ENCODE results near the gene NOM1. TPM values are rescaled to one million over a fixed set of nuclear protein-coding genes. Genes with fewer than 3 reads are reported as not detected.

NOM1 gene
- total RNA-seq, 3 donors from 2014 or later (not counting 1 experiment from before 2014, with no cell fraction given): 22.5 to 35.6 (median 34.7) TPM

DNA sequence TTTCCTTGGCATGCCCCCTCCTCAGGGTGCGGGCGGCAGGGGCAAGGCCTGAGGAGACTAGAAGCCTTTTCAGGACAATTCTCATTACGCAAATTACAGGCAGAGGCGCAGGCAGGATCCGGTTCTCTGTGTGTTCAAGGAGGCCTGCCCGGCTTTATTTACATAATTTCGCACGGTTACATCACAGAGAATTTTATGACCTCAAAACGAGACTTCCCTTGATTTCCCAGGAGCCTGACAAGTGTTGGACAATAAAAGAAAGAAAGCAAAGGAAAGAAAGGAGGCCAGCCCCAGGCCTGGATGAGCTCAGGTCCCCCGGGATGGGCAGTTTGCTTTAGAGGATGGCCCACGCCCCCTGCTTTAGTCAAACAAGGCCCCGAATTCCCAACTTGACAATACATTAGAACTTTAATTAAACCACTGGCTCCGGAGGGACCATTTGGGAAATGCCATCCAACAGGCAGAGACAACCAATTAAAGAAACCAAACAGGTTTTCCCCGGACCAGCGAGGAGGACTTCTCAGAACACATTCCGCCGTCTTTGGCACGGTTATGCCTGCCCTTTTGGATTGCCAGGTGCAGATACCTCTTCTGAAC is 58.1 kb downstream of the NOM1 start:
- intact Hi-C loops (cut with micrococcal nuclease): no loop called here
- no peaks in the 10 kb centered on the region for H3K9me3 Mint-ChIP-seq
- DNase-seq (no peak), ATAC-seq (no peak)
- Histone ChIP-seq H3K4me3 (ENCODE audit: low read length) (no peak overlapping the region), H3K27me3 (ENCODE audit: control insufficient read depth, insufficient read depth, low read length) (peaks cover 54% of the 10 kb centered on the region), H3K36me3 (ENCODE audit: control insufficient read depth, insufficient read depth, low read length) (no peaks in the 10 kb centered on the region), H3K4me1 (ENCODE audit: control insufficient read depth, insufficient read depth, low read length) (peaks cover 13% of the 10 kb centered on the region), H3K27ac (ENCODE audit: low read length) (no peak overlapping the region), H3K9me3 (ENCODE audit: control insufficient read depth, insufficient read depth, low read length) (no peaks in the 10 kb centered on the region)
- no peak overlapping the region for H3K4me3 Mint-ChIP-seq
- peaks cover 4 to 5% of the 10 kb centered on the region in 2 donors for H3K4me1 Mint-ChIP-seq
- peaks cover 46 to 53% of the 10 kb centered on the region in 2 donors for H3K27me3 Mint-ChIP-seq (ENCODE audit: low read depth in 2 of 2)
- no peak overlapping the region for H3K27ac Mint-ChIP-seq
- 14% methylated on average over 18 of the region's 18 CpGs for WGBS (ENCODE audit: insufficient coverage)
- TF ChIP-seq, protein P1, sequence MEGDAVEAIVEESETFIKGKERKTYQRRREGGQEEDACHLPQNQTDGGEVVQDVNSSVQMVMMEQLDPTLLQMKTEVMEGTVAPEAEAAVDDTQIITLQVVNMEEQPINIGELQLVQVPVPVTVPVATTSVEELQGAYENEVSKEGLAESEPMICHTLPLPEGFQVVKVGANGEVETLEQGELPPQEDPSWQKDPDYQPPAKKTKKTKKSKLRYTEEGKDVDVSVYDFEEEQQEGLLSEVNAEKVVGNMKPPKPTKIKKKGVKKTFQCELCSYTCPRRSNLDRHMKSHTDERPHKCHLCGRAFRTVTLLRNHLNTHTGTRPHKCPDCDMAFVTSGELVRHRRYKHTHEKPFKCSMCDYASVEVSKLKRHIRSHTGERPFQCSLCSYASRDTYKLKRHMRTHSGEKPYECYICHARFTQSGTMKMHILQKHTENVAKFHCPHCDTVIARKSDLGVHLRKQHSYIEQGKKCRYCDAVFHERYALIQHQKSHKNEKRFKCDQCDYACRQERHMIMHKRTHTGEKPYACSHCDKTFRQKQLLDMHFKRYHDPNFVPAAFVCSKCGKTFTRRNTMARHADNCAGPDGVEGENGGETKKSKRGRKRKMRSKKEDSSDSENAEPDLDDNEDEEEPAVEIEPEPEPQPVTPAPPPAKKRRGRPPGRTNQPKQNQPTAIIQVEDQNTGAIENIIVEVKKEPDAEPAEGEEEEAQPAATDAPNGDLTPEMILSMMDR (IDR thresholded peaks at IDR 0.05): no peak
- H3K36me3 Mint-ChIP-seq: no peaks in the 10 kb centered on the region

DNA sequence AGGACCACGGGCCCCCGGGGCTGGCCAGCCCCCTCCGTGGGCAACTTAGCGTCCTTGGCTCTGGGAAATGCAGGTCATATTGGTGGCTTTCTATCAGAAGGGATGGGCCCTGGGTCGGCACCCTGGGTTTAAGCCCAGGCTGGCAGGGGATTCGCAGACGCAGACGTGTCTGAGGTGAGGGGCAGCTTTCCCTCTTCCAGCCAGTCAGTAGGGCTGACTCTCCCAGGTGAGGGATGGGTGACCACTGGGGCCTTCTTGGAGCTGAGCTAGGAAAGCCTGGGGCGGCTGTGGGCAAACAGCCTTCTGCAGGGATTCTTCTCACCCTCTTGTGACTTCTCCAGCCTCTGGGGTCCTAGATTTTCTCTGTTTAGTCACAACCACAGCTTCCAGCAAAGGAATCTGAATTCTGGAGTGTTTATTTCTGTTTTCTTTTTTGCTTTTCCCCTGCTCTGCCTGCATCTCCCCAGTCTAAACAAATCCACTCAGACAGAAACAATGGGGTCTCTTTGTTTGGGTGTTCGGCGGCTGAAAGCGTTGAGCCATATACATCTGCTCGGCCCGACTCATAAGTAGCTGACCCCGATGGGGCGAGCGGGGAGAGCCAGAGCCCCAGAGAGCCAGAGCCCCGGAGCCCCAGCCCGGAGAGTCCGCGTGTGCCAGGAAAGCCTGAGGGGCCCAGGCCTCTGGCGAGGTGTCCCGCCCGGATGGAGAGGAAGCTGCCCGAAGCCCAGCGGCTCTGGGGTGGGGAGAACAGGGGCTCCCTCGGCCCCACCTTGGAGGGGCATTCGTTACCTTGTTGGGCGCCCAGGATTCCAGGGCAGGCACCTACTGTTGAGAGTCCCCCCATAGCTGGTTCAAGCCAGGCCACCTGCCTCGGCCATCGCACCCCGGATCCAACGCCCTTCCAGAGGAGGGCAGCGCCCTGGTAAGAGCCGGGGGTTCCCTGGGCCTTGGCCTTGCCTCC is 59.0 kb downstream of the NOM1 start:
- no peaks in the 10 kb centered on the region for H3K36me3 ChIP-seq (ENCODE audit: control insufficient read depth, insufficient read depth, low read length)
- TF ChIP-seq, protein P1 (IDR thresholded peaks at IDR 0.05): no peak
- intact Hi-C loops (cut with micrococcal nuclease): no loop called here
- H3K9me3 ChIP-seq (ENCODE audit: control insufficient read depth, insufficient read depth, low read length): no peaks in the 10 kb centered on the region
- H3K27ac Mint-ChIP-seq: no peak overlapping the region
- WGBS (ENCODE audit: insufficient coverage): 8% methylated on average over 35 of the region's 35 CpGs
- H3K4me3 ChIP-seq (ENCODE audit: low read length): no peak overlapping the region
- no peaks in the 10 kb centered on the region for H3K36me3 Mint-ChIP-seq
- no peak for ATAC-seq
- H3K9me3 Mint-ChIP-seq: no peaks in the 10 kb centered on the region
- H3K27me3 Mint-ChIP-seq (ENCODE audit: low read depth in 2 of 2): peaks cover 50 to 54% of the 10 kb centered on the region in 2 donors
- peaks cover 56% of the 10 kb centered on the region for H3K27me3 ChIP-seq (ENCODE audit: control insufficient read depth, insufficient read depth, low read length)
- H3K4me3 Mint-ChIP-seq: peak overlapping the region; percentile 50
- H3K4me1 Mint-ChIP-seq: peaks cover 4 to 5% of the 10 kb centered on the region in 2 donors
- H3K4me1 ChIP-seq (ENCODE audit: control insufficient read depth, insufficient read depth, low read length): peaks cover 13% of the 10 kb centered on the region
- no peak for DNase-seq
- H3K27ac ChIP-seq (ENCODE audit: low read length): no peak overlapping the region

DNA sequence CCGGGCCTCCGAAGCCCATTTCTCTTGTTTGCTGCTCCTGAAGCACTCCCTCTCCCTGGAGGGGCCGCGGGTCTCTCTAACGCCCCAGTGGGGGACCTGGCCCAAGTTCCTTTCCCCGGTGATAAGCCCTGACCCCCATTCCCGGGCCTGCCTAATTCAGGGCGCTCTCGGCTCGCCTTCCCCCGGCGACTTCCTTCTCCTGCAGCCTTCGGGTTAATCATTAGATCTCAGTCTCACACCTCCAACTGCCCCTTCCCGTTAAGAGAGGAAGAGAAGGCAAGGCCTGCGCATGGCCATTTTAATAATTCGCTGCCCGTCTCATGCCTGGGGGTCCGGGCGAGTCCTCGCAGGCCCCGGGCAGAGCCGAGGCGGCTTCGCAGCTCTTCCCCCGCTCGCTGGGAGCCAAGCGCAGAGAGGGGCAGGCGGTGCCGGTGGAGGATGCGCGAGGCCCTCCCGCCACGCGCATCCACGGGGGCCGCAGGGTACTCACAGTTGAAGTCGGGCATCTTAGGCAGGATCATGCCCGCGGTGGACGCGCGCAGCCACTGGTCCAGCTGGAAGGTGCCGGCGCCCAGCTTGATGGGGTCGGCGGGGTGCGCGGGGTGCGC is 59.8 kb downstream of the NOM1 start:
- intact Hi-C loops (cut with micrococcal nuclease): no loop called here
- DNase-seq: no peak
- H3K9me3 Mint-ChIP-seq: no peaks in the 10 kb centered on the region
- Histone ChIP-seq H3K9me3 (ENCODE audit: control insufficient read depth, insufficient read depth, low read length) (no peaks in the 10 kb centered on the region), H3K36me3 (ENCODE audit: control insufficient read depth, insufficient read depth, low read length) (no peaks in the 10 kb centered on the region), H3K27me3 (ENCODE audit: control insufficient read depth, insufficient read depth, low read length) (peaks cover 58% of the 10 kb centered on the region), H3K4me1 (ENCODE audit: control insufficient read depth, insufficient read depth, low read length) (peaks cover 13% of the 10 kb centered on the region), H3K4me3 (ENCODE audit: low read length) (no peak overlapping the region), H3K27ac (ENCODE audit: low read length) (no peak overlapping the region)
- no peaks in the 10 kb centered on the region for H3K36me3 Mint-ChIP-seq
- TF ChIP-seq, protein P1 (IDR thresholded peaks at IDR 0.05): no peak
- H3K27ac Mint-ChIP-seq: no peak overlapping the region
- H3K4me3 Mint-ChIP-seq: peak overlapping the region; percentile 47
- no peak for ATAC-seq
- 4% methylated on average over 49 of the region's 49 CpGs for WGBS (ENCODE audit: insufficient coverage)
- H3K27me3 Mint-ChIP-seq (ENCODE audit: low read depth in 2 of 2): peaks cover 54 to 58% of the 10 kb centered on the region in 2 donors
- peaks cover 4 to 5% of the 10 kb centered on the region in 2 donors for H3K4me1 Mint-ChIP-seq
